VCaP (cell line): ENCODE data around the gene ALPK3.

Experiments used
- H3K27ac ChIP-seq: fragments of 450-650 bp; 2 replicates; pipeline ENCODE4 v1.5.1; 2017
- CTCF ChIP-seq: fragments of 450-650 bp; conservative IDR thresholded peaks from 2 replicates; pipeline ENCODE4 v1.5.1; 2017; ENCODE audit warnings: mild to moderate bottlenecking, moderate library complexity

The ALPK3 gene

GRCh38 chr15:84780492-84780891 lies 36.7 kb upstream of the ALPK3 start:
- H3K27ac ChIP-seq: no peak overlapping the region
- no peak for TF ChIP-seq CTCF

GRCh38 chr15:84781495-84781894 lies 35.7 kb upstream of the ALPK3 start:
- TF ChIP-seq CTCF: no peak
- no peak overlapping the region for H3K27ac ChIP-seq

- H3K27ac ChIP-seq: no peak overlapping the region
- TF ChIP-seq CTCF: no peak
Measured at GRCh38 chr15:84782346-84782745, 34.8 kb upstream of the ALPK3 start.

GRCh38 chr15:84783493-84784251 lies 33.5 kb upstream of the ALPK3 start:
- H3K27ac ChIP-seq: no peak overlapping the region
- TF ChIP-seq CTCF: no peak

GRCh38 chr15:84784262-84784661 lies 32.9 kb upstream of the ALPK3 start:
- no peak for TF ChIP-seq CTCF
- H3K27ac ChIP-seq: no peak overlapping the region

GRCh38 chr15:84785053-84785452 lies 32.1 kb upstream of the ALPK3 start:
- TF ChIP-seq CTCF: no peak
- no peak overlapping the region for H3K27ac ChIP-seq

- no peak overlapping the region for H3K27ac ChIP-seq
- no peak for TF ChIP-seq CTCF
Measured at GRCh38 chr15:84788500-84788899, 28.7 kb upstream of the ALPK3 start.
